Chondrocyte (in vitro differentiated cells): ENCODE measurements around the gene JPH3. TPM values are rescaled to one million over a fixed set of nuclear protein-coding genes. Genes with fewer than 3 reads are reported as not detected.

Experiments
- DNase-seq: peaks from one replicate; pipeline ENCODE4 v3.0.0; 2021; ENCODE audit warnings: mixed read lengths, low spot score
- H3K27ac Mint-ChIP-seq: one replicate; pipeline ENCODE4 v1.8.0; 2021; ENCODE audit warnings: mild to moderate bottlenecking, moderate library complexity, mixed read lengths; ENCODE audit not compliant: unreplicated experiment
- H3K27me3 Mint-ChIP-seq: 2 replicates; pipeline ENCODE4 v1.8.0; 2021; ENCODE audit warnings: low read depth, mixed read lengths
- H3K36me3 Mint-ChIP-seq: 2 replicates; pipeline ENCODE4 v1.8.0; 2021; ENCODE audit warnings: low read depth, mixed read lengths
- H3K4me1 Mint-ChIP-seq: 2 replicates; pipeline ENCODE4 v1.8.0; 2021; ENCODE audit warnings: low read depth, mild to moderate bottlenecking, mixed read lengths
- H3K4me3 Mint-ChIP-seq: one replicate; pipeline ENCODE4 v1.8.0; 2021; ENCODE audit warnings: mild to moderate bottlenecking, moderate library complexity, mixed read lengths; ENCODE audit not compliant: unreplicated experiment
- H3K9me3 Mint-ChIP-seq: 2 replicates; pipeline ENCODE4 v1.8.0; 2021; ENCODE audit warnings: low read depth, mixed read lengths
- total RNA-seq: library from RNA; stranded (reverse); gene quantifications from 3 replicates; pipeline ENCODE4 v1.2.1, GENCODE V29; 2021
- TF ChIP-seq, protein P1 (sequence below): fragments of 200-600 bp; sonication (generic); IDR thresholded peaks from 2 replicates; pipeline ENCODE4 v1.5.0; 2021; ENCODE audit warnings: antibody characterized with exemption, mild to moderate bottlenecking, moderate library complexity

Gene JPH3
- total RNA-seq, 1 donor from 2014 or later: 1.2 TPM

DNA sequence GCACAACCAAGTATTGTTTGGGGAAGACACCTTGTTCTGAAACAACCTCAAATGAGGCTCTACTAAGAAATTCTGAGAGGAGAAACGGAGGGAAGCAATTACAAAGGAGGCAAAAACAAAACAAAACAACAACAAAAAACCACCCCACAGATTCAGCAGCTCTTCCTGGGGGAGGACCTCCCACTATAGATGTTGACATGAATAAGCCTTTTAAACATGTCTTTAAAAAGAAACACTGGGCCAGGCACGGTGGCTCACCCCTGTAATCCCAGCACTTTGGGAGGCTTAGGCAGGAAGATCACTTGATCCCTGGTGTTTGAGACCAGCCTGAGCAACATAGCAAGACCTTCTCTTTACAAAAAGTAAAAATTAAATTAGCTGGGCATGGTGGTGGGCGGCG, 22.6 kb upstream of the JPH3 start:
- H3K36me3 Mint-ChIP-seq: no peaks in the 10 kb centered on the region
- no peak overlapping the region for H3K27ac Mint-ChIP-seq
- TF ChIP-seq, protein P1, sequence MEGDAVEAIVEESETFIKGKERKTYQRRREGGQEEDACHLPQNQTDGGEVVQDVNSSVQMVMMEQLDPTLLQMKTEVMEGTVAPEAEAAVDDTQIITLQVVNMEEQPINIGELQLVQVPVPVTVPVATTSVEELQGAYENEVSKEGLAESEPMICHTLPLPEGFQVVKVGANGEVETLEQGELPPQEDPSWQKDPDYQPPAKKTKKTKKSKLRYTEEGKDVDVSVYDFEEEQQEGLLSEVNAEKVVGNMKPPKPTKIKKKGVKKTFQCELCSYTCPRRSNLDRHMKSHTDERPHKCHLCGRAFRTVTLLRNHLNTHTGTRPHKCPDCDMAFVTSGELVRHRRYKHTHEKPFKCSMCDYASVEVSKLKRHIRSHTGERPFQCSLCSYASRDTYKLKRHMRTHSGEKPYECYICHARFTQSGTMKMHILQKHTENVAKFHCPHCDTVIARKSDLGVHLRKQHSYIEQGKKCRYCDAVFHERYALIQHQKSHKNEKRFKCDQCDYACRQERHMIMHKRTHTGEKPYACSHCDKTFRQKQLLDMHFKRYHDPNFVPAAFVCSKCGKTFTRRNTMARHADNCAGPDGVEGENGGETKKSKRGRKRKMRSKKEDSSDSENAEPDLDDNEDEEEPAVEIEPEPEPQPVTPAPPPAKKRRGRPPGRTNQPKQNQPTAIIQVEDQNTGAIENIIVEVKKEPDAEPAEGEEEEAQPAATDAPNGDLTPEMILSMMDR: no peak
- H3K9me3 Mint-ChIP-seq: no peaks in the 10 kb centered on the region
- H3K4me3 Mint-ChIP-seq: no peak overlapping the region
- H3K4me1 Mint-ChIP-seq: peaks cover 46% of the 10 kb centered on the region
- no peak for DNase-seq
- no peaks in the 10 kb centered on the region for H3K27me3 Mint-ChIP-seq

DNA sequence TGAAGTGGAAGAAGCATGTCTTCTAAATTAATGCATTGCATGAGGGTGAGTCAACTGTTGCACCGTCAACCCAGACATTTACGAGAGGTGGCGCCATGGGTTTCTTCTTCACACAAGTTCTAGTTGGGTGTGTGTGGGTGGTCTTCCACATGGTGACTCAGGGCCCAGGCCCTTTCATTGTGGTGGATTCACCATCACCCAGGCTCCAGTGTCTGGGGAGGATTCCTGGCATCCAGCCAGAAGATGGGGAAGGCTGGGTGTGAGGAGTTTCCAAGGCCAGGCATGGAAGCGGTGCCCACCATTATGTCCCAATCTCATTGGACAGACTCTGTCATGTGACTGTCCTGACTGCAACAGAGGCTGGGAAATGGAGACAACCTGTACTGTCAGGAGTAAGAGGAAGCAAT, 21.4 kb upstream of the JPH3 start:
- Mint-ChIP-seq H3K4me3 (no peak overlapping the region), H3K27me3 (no peaks in the 10 kb centered on the region), H3K4me1 (peaks cover 46% of the 10 kb centered on the region), H3K27ac (no peak overlapping the region), H3K9me3 (no peaks in the 10 kb centered on the region), H3K36me3 (no peaks in the 10 kb centered on the region)
- DNase-seq: no peak
- TF ChIP-seq, protein P1: no peak

DNA sequence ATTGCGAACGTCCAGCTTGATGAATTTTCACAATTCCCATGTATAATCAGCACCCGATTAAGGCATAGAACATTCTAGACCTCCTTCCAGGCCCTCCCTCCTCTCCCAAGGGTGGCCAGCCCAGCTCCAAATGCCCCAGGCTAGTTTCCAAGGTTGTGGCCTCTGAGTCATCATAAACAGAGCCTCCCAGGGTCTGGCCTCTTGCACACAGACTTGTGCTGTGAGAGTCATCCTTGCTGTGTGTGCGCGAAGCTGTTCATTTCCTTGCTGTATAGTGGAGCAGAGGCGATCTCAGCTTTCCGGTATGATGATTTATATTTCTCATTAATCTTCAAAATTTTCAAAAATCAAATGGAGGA, 20.5 kb upstream of the JPH3 start:
- H3K36me3 Mint-ChIP-seq: no peaks in the 10 kb centered on the region
- DNase-seq: no peak
- H3K4me1 Mint-ChIP-seq: peaks cover 48% of the 10 kb centered on the region
- TF ChIP-seq, protein P1: no peak
- peak overlapping the region; percentile 60 for H3K4me3 Mint-ChIP-seq
- H3K9me3 Mint-ChIP-seq: no peaks in the 10 kb centered on the region
- H3K27ac Mint-ChIP-seq: peak overlapping the region; percentile 97
- H3K27me3 Mint-ChIP-seq: peaks cover 2% of the 10 kb centered on the region

DNA sequence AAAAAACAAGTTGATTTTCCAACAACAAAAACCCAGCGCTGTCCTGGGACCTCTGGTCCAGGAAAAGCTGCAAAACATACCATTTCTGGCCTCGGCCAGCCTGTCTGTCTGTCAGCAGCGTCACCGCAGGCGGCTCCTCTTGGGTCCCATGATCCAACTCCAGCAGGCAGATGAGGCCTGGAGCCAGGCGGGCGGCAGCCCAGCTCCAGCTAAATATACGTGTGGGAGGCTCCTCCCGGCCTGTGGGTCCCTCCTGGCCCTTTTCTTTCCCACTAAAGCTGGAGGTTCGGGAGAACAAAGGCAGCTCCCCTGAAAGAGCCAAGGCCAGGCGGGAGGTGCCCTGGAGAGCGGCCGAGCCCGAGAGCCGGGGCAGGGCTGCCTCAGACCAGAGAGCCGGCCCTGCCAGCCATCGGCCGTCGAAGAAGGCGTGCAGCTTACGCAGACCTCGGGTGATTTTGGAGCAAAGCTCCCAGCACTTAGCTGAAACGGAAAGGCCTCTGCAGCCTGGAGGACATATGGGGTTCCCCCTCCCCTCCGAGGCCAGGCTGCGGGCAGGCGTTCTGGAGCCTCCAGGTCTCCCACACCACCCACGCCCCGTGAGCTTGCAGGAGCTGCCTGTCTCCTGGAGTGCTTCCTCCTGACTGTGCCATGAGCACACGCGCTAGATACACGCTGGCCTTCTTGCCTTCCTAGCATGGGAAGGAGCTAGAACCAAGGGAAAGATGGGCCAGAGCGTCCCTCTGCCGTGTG, 19.9 kb upstream of the JPH3 start:
- H3K4me3 Mint-ChIP-seq: peak overlapping the region; percentile 60
- H3K27ac Mint-ChIP-seq: peak overlapping the region; percentile 97
- TF ChIP-seq, protein P1: no peak
- DNase-seq: peak; percentile 86
- peaks cover 48% of the 10 kb centered on the region for H3K4me1 Mint-ChIP-seq
- H3K27me3 Mint-ChIP-seq: peaks cover 2% of the 10 kb centered on the region
- H3K9me3 Mint-ChIP-seq: no peaks in the 10 kb centered on the region
- no peaks in the 10 kb centered on the region for H3K36me3 Mint-ChIP-seq

DNA sequence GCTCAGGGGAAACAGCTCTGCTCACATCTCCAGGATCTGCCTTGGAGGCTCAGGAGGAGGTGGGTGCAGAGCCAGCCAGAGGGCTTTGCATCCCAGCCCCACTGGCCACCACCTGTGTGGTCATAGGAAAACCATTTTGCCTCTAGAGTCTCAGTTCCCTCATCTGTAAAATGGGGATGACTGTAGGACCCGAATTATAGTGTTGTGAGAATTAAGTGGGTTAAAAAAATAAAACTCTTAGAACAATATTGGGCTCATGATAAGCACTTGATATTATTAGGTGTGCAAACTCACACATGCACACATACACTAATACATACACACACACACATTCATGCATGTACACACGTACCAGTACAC, 19.4 kb upstream of the JPH3 start:
- Mint-ChIP-seq H3K27ac (peak overlapping the region; percentile 97), H3K4me3 (no peak overlapping the region), H3K36me3 (no peaks in the 10 kb centered on the region)

More for the DNA sequence above, 19.4 kb upstream of the JPH3 start:
- H3K27me3 Mint-ChIP-seq: peaks cover 2% of the 10 kb centered on the region
- no peak for DNase-seq
- H3K9me3 Mint-ChIP-seq: no peaks in the 10 kb centered on the region
- TF ChIP-seq, protein P1: no peak
- H3K4me1 Mint-ChIP-seq: peaks cover 48% of the 10 kb centered on the region
